H1 (cell line): ENCODE measurements around the gene MEF2D. TPM values are rescaled to one million over a fixed set of nuclear protein-coding genes. Genes with fewer than 3 reads are reported as not detected.

ENCODE experiments used
- BACH1 ChIP-seq: IDR thresholded peaks from 2 replicates; pipeline ENCODE4 v1.6.1; 2012; ENCODE audit warnings: low read length, improper control_type of control experiment
- RAD21 ChIP-seq, 2 experiments: IDR thresholded peaks in 1 of 2; conservative IDR thresholded peaks in 1 of 2; 2 replicates each; pipeline ENCODE4 v1.6.1; 2011; ENCODE audit warnings: low read depth in 2 of 2, low read length in 2 of 2, improper control_type of control experiment in 1 of 2, inconsistent platforms in 1 of 2, mild to moderate bottlenecking in 1 of 2, moderate library complexity in 1 of 2
- polyA plus RNA-seq, 7 experiments: library from polyadenylated mRNA; depleted of rRNA in 3 of 7; stranded (reverse) in 5 of 7; unstranded in 2 of 7; fragments of >200 nt in 5 of 7; fragments of 200-250 nt in 2 of 7; gene quantifications; 1 replicate in 5 of 7; 2 replicates in 1 of 7; 4 replicates in 1 of 7; pipeline versions ENCODE4 v1.2.1 to v1.2.3, GENCODE V29; 2011 to 2013; ENCODE audit warnings: missing spikeins in 2 of 7, mixed read lengths in 2 of 7
- total RNA-seq: library from RNA; stranded (reverse); fragmentation: NEBNext Ultra II Directional; extraction: Animal tissue kit (Norgen Biotek cat#: 25700); gene quantifications from 2 replicates; pipeline ENCODE4 v1.2.1, GENCODE V29; 2021

MEF2D gene
- total and polyA plus RNA-seq, 2 of the 8 experiments (the other 6 are each of a cell fraction or from before 2014, with no cell fraction given): 17.3 to 20.3 TPM

- TF ChIP-seq RAD21 (IDR thresholded peaks at IDR 0.05 in 1 of 2, conservative IDR thresholded peaks at IDR 0.05 in 1 of 2; ENCODE audit: low read depth in 2 of 2, low read length in 2 of 2): peak; percentile 94 to 98
- TF ChIP-seq BACH1: no peak
Measured at GRCh38 chr1:156445789-156446263, 54.7 kb downstream of the MEF2D start (continued).
